Measurements from ENCODE around the gene DNM3.

The DNM3 gene

DNA sequence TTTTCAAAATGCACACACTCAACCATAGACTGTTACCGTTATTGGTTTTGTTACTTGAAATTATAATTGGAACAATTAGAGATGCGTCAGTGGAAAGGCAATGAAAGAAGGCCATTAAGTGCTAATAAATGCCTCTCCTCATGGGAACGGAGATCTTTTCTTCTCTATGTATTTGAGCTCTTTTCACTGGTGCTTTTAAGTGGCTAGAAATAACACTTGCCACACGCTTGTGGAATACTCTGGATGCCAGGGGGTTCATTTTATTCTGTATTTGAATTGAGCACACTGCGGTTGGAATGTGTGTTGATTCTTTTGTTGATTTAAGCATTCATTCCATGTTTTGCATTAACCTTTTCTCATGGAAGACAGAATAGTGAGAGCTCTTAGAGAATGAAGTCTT lies 68.4 kb downstream of the DNM3 start:
- H3K9me2 ChIP-seq (replicated peaks; ENCODE audit: control insufficient read depth, low read length), result no peaks in the 10 kb centered on the region
- no peaks in the 10 kb centered on the region for H3K4me1 ChIP-seq (ENCODE audit: control insufficient read depth, low read length)
- no peaks in the 10 kb centered on the region for H3K79me2 ChIP-seq (ENCODE audit: control insufficient read depth, low read length)
- no peaks in the 10 kb centered on the region for H3F3A ChIP-seq (ENCODE audit: control insufficient read depth, insufficient read depth)
- H3K36me3 ChIP-seq (ENCODE audit: control insufficient read depth, low read length), result no peaks in the 10 kb centered on the region
- no peak overlapping the region for H3K27ac ChIP-seq (ENCODE audit: low read depth, low read length)
- no peak overlapping the region for H3K4me3 ChIP-seq (ENCODE audit: low read length)
- H3K9me3 ChIP-seq (ENCODE audit: control insufficient read depth, insufficient read depth, low read length), result no peaks in the 10 kb centered on the region
- no peak for TF ChIP-seq EZH2phosphoT487 (IDR thresholded peaks at IDR 0.05; ENCODE audit: borderline replicate concordance, low read length)
- TF ChIP-seq, protein P1, sequence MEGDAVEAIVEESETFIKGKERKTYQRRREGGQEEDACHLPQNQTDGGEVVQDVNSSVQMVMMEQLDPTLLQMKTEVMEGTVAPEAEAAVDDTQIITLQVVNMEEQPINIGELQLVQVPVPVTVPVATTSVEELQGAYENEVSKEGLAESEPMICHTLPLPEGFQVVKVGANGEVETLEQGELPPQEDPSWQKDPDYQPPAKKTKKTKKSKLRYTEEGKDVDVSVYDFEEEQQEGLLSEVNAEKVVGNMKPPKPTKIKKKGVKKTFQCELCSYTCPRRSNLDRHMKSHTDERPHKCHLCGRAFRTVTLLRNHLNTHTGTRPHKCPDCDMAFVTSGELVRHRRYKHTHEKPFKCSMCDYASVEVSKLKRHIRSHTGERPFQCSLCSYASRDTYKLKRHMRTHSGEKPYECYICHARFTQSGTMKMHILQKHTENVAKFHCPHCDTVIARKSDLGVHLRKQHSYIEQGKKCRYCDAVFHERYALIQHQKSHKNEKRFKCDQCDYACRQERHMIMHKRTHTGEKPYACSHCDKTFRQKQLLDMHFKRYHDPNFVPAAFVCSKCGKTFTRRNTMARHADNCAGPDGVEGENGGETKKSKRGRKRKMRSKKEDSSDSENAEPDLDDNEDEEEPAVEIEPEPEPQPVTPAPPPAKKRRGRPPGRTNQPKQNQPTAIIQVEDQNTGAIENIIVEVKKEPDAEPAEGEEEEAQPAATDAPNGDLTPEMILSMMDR (IDR thresholded peaks at IDR 0.05; ENCODE audit: low read depth, low read length, poor library complexity, severe bottlenecking), result no peak
- H3K4me2 ChIP-seq (ENCODE audit: low read length), result no peak overlapping the region
- no peaks in the 10 kb centered on the region for H4K20me1 ChIP-seq (ENCODE audit: control insufficient read depth, insufficient read depth, low read depth, low read length)
- no peaks in the 10 kb centered on the region for H3K27me3 ChIP-seq (ENCODE audit: control insufficient read depth, low read length)

DNA sequence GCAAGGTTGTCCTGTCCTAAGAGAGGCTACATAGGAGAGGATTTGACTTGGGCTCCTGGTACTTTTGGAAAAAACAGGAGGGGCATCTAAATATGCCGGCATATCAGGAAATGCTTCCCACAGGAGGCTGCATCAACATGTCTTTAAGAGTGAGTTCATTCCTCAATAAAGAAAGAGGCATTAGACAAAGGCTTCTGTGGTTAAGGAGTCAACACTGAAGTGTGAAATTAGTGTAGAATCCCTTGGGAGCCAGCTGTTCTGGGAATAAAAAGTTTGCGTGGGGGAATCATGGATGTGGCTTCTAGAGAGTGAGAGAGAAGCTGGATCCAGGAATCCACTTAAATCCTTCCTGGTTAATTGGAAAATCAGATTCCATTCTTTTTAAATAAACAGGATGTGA lies 69.5 kb downstream of the DNM3 start:
- no peaks in the 10 kb centered on the region for H3K36me3 ChIP-seq (ENCODE audit: control insufficient read depth, low read length)
- H3K79me2 ChIP-seq (ENCODE audit: control insufficient read depth, low read length), result no peaks in the 10 kb centered on the region
- no peak for TF ChIP-seq EZH2phosphoT487 (IDR thresholded peaks at IDR 0.05; ENCODE audit: borderline replicate concordance, low read length)
- TF ChIP-seq, protein P1 (IDR thresholded peaks at IDR 0.05; ENCODE audit: low read depth, low read length, poor library complexity, severe bottlenecking), result no peak
- no peaks in the 10 kb centered on the region for H4K20me1 ChIP-seq (ENCODE audit: control insufficient read depth, insufficient read depth, low read depth, low read length)
- H3K9me3 ChIP-seq (ENCODE audit: control insufficient read depth, insufficient read depth, low read length), result no peaks in the 10 kb centered on the region
- no peak overlapping the region for H3K4me2 ChIP-seq (ENCODE audit: low read length)
- no peak overlapping the region for H3K27ac ChIP-seq (ENCODE audit: low read depth, low read length)
- H3K9me2 ChIP-seq (replicated peaks; ENCODE audit: control insufficient read depth, low read length), result no peaks in the 10 kb centered on the region
- no peaks in the 10 kb centered on the region for H3K4me1 ChIP-seq (ENCODE audit: control insufficient read depth, low read length)
- no peak overlapping the region for H3K4me3 ChIP-seq (ENCODE audit: low read length)
- no peaks in the 10 kb centered on the region for H3K27me3 ChIP-seq (ENCODE audit: control insufficient read depth, low read length)
- H3F3A ChIP-seq (ENCODE audit: control insufficient read depth, insufficient read depth), result no peaks in the 10 kb centered on the region

DNA sequence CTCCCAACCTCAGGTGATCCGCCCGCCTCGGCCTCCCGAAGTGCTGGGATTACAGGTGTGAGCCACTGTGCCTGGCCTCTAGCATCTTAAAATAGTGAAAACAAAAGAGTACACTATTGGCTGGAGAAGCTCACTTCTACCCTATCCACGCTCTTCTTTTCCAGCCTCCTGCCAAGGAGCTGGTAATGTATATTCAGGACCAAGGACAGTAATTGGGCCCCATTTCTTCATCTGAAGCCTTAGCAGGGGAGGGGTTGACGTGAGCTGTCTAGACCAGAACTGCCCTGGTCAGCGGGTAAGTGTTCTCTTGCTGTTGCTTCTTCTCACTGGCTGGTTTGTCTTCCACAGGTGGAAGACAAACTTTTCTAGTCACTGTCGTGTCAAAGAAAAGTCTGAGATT lies 70.2 kb downstream of the DNM3 start:
- Histone ChIP-seq H3K4me1 (ENCODE audit: control insufficient read depth, low read length) (no peaks in the 10 kb centered on the region), H4K20me1 (ENCODE audit: control insufficient read depth, insufficient read depth, low read depth, low read length) (no peaks in the 10 kb centered on the region), H3K4me3 (ENCODE audit: low read length) (no peak overlapping the region), H3K79me2 (ENCODE audit: control insufficient read depth, low read length) (no peaks in the 10 kb centered on the region), H3K4me2 (ENCODE audit: low read length) (no peak overlapping the region), H3K27me3 (ENCODE audit: control insufficient read depth, low read length) (no peaks in the 10 kb centered on the region), H3K9me3 (ENCODE audit: control insufficient read depth, insufficient read depth, low read length) (no peaks in the 10 kb centered on the region), H3K9me2 (replicated peaks; ENCODE audit: control insufficient read depth, low read length) (no peaks in the 10 kb centered on the region), H3F3A (ENCODE audit: control insufficient read depth, insufficient read depth) (no peaks in the 10 kb centered on the region), H3K36me3 (ENCODE audit: control insufficient read depth, low read length) (no peaks in the 10 kb centered on the region), H3K27ac (ENCODE audit: low read depth, low read length) (no peak overlapping the region)
- TF ChIP-seq, protein P1 (IDR thresholded peaks at IDR 0.05; ENCODE audit: low read depth, low read length, poor library complexity, severe bottlenecking), result no peak

Measured in DOHH2 (cell line).